ENCODE results near the gene NTM. TPM values are rescaled to one million over a fixed set of nuclear protein-coding genes. Genes with fewer than 3 reads are reported as not detected.

The NTM gene
- total RNA-seq, 6 donors from 2014 or later: 4.1 to 151 (median 115) TPM

DNA sequence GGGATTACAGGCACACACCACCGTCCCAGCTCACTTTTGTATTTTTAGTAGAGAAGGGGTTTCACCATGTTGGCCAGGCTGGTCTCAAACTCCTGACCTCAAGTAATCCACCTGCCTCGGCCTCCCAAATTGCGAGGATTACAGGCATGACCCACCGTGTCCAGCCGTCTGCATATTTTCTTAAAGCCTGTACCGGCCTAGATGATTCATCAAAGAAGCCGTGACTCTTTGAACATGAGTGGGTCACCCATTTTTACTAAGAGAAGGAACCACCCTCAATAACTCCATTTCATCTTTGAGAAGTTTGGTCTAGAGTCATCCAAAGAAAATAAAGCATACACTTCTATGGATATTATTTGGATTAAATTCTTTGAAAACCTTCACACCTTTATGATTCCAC lies 388.3 kb downstream of the NTM start:
- WGBS, 2 donors: 92 to 94% methylated on average over 7 of the region's 7 CpGs
- TF ChIP-seq POLR2A (IDR thresholded peaks at IDR 0.05): no peak
- TF ChIP-seq POLR2AphosphoS5 (IDR thresholded peaks at IDR 0.05): no peak
- TF ChIP-seq EP300 (IDR thresholded peaks at IDR 0.05): no peak
- ATAC-seq (ENCODE audit: low FRiP score in 2 of 2): no peak
- Histone ChIP-seq H3K4me3 (no peak overlapping the region), H3K27me3 (no peaks in the 10 kb centered on the region), H3K27ac (no peak overlapping the region), H3K36me3 (no peaks in the 10 kb centered on the region), H3K4me1 (peaks cover 0 to 2% (median 0%) of the 10 kb centered on the region in 4 donors), H3K9me3 (no peaks in the 10 kb centered on the region)
- no peak for DNase-seq

DNA sequence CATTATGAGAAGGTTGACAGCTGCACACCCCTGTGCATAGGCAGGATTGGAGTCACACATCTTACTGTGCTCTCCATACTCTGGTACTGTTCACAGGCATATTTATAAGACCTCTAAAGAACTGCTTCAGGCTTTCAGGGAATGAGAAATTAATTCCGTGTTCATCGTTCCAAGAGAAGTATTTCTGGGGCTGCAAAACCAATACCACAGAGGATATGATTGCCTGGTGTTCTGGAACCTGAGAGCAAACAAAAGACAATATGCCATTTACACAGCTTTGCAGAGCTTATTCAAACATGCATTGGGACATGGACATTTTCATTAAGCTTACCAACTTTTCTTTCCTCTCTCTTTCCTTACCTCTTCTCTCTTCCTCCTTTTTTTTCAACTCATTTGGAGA lies 388.7 kb downstream of the NTM start:
- Histone ChIP-seq H3K27me3 (no peaks in the 10 kb centered on the region), H3K36me3 (no peaks in the 10 kb centered on the region), H3K27ac (no peak overlapping the region), H3K4me1 (peaks cover 0 to 2% (median 0%) of the 10 kb centered on the region in 4 donors), H3K4me3 (no peak overlapping the region), H3K9me3 (no peaks in the 10 kb centered on the region)
- TF ChIP-seq EP300 (IDR thresholded peaks at IDR 0.05) (no peak), POLR2AphosphoS5 (IDR thresholded peaks at IDR 0.05) (no peak), POLR2A (IDR thresholded peaks at IDR 0.05) (no peak)
- TF ChIP-seq, protein P1, sequence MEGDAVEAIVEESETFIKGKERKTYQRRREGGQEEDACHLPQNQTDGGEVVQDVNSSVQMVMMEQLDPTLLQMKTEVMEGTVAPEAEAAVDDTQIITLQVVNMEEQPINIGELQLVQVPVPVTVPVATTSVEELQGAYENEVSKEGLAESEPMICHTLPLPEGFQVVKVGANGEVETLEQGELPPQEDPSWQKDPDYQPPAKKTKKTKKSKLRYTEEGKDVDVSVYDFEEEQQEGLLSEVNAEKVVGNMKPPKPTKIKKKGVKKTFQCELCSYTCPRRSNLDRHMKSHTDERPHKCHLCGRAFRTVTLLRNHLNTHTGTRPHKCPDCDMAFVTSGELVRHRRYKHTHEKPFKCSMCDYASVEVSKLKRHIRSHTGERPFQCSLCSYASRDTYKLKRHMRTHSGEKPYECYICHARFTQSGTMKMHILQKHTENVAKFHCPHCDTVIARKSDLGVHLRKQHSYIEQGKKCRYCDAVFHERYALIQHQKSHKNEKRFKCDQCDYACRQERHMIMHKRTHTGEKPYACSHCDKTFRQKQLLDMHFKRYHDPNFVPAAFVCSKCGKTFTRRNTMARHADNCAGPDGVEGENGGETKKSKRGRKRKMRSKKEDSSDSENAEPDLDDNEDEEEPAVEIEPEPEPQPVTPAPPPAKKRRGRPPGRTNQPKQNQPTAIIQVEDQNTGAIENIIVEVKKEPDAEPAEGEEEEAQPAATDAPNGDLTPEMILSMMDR (IDR thresholded peaks at IDR 0.05): no peak
- ATAC-seq (ENCODE audit: low FRiP score in 2 of 2): no peak
- 81 to 89% methylated on average over 2 of the region's 2 CpGs for WGBS, 2 donors
- DNase-seq: no peak

DNA sequence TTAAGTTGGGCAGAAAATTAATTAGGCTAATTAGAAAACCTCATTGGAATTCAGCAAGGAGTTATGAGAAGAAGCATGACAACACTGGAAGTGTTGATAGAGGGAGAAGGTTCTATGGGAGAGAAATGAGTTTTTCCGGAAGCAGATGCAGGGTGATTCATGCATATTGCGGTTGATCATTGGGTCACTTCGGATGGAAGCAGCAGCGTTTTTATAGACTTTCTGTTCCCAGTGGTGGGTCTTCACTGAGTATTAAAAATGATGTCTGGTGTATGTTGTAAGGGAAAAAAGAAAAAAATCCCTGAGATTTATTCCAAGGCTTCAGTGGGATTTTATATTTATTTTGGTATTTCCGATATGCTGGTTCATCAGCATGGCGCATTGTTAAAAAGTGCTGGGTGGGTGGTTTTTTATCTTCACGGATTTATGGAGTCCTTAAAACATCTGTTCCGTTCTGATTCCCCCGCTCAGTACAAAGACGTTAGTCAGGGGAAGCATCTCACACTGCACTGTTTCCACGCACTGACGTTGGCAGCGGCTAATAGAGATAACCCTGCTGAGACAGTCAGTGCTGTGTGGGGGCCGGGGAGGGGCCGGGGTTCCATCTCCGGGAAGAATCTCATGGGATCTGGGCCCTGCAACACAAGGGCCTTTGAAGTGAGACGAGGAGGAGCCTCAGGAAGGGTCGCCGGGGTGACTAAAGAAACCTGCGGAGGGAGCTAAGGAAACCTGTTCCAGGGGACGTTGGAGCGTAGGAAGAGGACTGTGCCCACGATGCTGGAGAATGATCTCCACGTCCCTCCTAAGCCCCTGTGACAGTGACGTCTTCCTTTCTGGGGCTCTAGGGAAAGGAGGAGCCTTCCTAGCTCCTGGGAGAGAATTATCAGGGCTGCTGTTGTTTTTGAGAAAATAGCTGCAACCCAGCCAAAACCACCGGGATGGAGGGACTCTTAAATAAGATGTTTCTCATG lies 390.0 kb downstream of the NTM start:
- Histone ChIP-seq H3K4me3 (no peak overlapping the region), H3K9me3 (no peaks in the 10 kb centered on the region), H3K27ac (no peak overlapping the region), H3K4me1 (peaks cover 0 to 2% (median 0%) of the 10 kb centered on the region in 4 donors), H3K36me3 (no peaks in the 10 kb centered on the region), H3K27me3 (no peaks in the 10 kb centered on the region)
- 43 to 62% methylated on average over 26 of the region's 26 CpGs for WGBS, 2 donors
- DNase-seq (peak in 1 of 2 donors; percentile 17), ATAC-seq (ENCODE audit: low FRiP score in 2 of 2) (peak; percentile 44 to 75)
- TF ChIP-seq, protein P1 (IDR thresholded peaks at IDR 0.05): no peak
- TF ChIP-seq POLR2A (IDR thresholded peaks at IDR 0.05) (no peak), POLR2AphosphoS5 (IDR thresholded peaks at IDR 0.05) (no peak), EP300 (IDR thresholded peaks at IDR 0.05) (no peak)

DNA sequence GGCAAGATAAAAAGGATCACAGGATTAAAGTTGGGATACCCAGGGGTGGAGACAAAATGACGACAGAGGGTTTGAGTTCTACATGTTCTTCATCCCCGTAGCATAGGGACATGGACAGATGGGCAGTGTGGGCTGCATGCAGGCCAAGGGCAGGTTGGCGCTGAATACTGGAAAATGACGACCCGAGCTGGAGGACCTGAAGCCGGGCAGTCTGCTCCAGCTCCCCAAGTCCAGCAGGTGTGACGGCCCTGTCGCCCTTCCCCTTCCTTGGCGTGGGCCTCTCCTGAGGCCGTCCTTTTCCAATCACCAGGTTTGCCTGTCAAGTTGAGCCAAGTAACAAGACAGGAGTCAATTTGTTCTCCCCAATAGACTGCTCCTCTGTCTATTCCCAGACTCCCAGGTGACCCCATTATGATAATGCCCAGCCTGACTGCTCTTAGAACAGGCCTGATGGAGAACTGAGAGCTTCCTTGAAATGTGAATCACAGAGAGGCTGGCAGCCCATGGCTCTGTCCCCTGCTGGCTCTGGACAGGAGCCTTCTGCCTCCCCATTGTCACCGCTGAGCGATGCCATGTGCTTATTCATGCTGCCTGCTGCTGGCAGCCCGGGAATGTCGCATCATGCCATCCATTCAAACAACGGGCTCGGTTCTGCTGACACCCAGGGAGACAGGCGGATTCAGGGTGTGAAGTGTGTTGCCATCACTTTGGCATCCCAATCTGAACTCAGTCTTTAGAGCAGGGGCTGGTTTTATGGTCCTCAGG lies 392.1 kb downstream of the NTM start:
- H3K27me3 ChIP-seq: no peaks in the 10 kb centered on the region
- H3K9me3 ChIP-seq: no peaks in the 10 kb centered on the region
- TF ChIP-seq, protein P1 (IDR thresholded peaks at IDR 0.05): no peak
- TF ChIP-seq POLR2AphosphoS5 (IDR thresholded peaks at IDR 0.05): no peak
- no peak for TF ChIP-seq POLR2A (IDR thresholded peaks at IDR 0.05)
- TF ChIP-seq EP300 (IDR thresholded peaks at IDR 0.05): no peak
- H3K36me3 ChIP-seq: no peaks in the 10 kb centered on the region
- ATAC-seq (ENCODE audit: low FRiP score in 2 of 2) (no peak), DNase-seq (peak in 1 of 2 donors; percentile 24)
- H3K4me1 ChIP-seq: peaks cover 0 to 2% (median 0%) of the 10 kb centered on the region in 4 donors
- no peak overlapping the region for H3K27ac ChIP-seq
- no peak overlapping the region for H3K4me3 ChIP-seq
- 94 to 97% methylated on average over 16 to 17 of the region's 17 CpGs for WGBS, 2 donors
